NOMO-1 (cell line): ENCODE results near the gene HORMAD2.

Experiments used
- DNase-seq, 2 experiments: peaks; one replicate each; lab custom pipeline; 2025; ENCODE audit not compliant: unreplicated experiment in 2 of 2; lab: John Stamatoyannopoulos, UW

HORMAD2 gene

GRCh38 chr22:30159561-30160353 is 79.5 kb downstream of the HORMAD2 start:
- no peak for DNase-seq

- no peak for DNase-seq
Measured at GRCh38 chr22:30161051-30161469, 80.8 kb downstream of the HORMAD2 start.

GRCh38 chr22:30167296-30167695 is 87.0 kb downstream of the HORMAD2 start:
- DNase-seq: no peak

- no peak for DNase-seq
Measured at GRCh38 chr22:30167734-30168133, 87.5 kb downstream of the HORMAD2 start.

- DNase-seq: no peak
Measured at GRCh38 chr22:30169002-30169401, 88.7 kb downstream of the HORMAD2 start.

- no peak for DNase-seq
Measured at GRCh38 chr22:30170129-30170528, 89.9 kb downstream of the HORMAD2 start.

- DNase-seq: no peak
Measured at GRCh38 chr22:30171008-30171407, 90.7 kb downstream of the HORMAD2 start.

GRCh38 chr22:30175690-30176288 is 95.5 kb downstream of the HORMAD2 start:
- no peak for DNase-seq

GRCh38 chr22:30176431-30176830 is 96.2 kb downstream of the HORMAD2 start:
- DNase-seq: no peak

GRCh38 chr22:30178181-30179126 is 98.2 kb downstream of the HORMAD2 start:
- no peak for DNase-seq

- DNase-seq: no peak
Measured at GRCh38 chr22:30180616-30181015, 100.4 kb downstream of the HORMAD2 start.

- DNase-seq: peak in 1 of 2 experiments; percentile 64
Measured at GRCh38 chr22:30181459-30182349, 101.4 kb downstream of the HORMAD2 start.

GRCh38 chr22:30182350-30182745 is 102.1 kb downstream of the HORMAD2 start:
- DNase-seq: no peak

GRCh38 chr22:30182815-30183214 is 102.6 kb downstream of the HORMAD2 start:
- DNase-seq: no peak

GRCh38 chr22:30183271-30183670 is 103.0 kb downstream of the HORMAD2 start:
- DNase-seq: no peak

- DNase-seq: peak in 1 of 2 experiments; percentile 49
Measured at GRCh38 chr22:30183861-30184278, 103.6 kb downstream of the HORMAD2 start.

GRCh38 chr22:30185129-30185528 is 104.9 kb downstream of the HORMAD2 start:
- DNase-seq: no peak

GRCh38 chr22:30185549-30185948 is 105.3 kb downstream of the HORMAD2 start:
- DNase-seq: no peak

- DNase-seq: no peak
Measured at GRCh38 chr22:30186041-30186440, 105.8 kb downstream of the HORMAD2 start.

- peak; percentile 78 to 85 for DNase-seq
Measured at GRCh38 chr22:30186510-30186909, 106.2 kb downstream of the HORMAD2 start.
